GM12872 (cell line): Measurements from ENCODE around the gene DIMT1.

Experiments
- CTCF ChIP-seq: IDR thresholded peaks from 3 replicates; pipeline ENCODE4 v1.5.1; 2011; ENCODE audit warnings: low read depth, mild to moderate bottlenecking, low read length, moderate library complexity; ENCODE audit not compliant: insufficient read depth

Gene DIMT1

GRCh38 chr5:62419609-62420008, 15.9 kb upstream of the DIMT1 start:
- no peak for TF ChIP-seq CTCF

- TF ChIP-seq CTCF, result no peak
Measured at GRCh38 chr5:62418462-62419076, 14.9 kb upstream of the DIMT1 start.

- TF ChIP-seq CTCF, result no peak
Measured at GRCh38 chr5:62413711-62414110, 10.0 kb upstream of the DIMT1 start.

GRCh38 chr5:62412549-62413329, 9.0 kb upstream of the DIMT1 start, which contains the start of gene IPO11:
TSS of gene IPO11 (plus strand) at chr5:62412763. CDS start at chr5:62437280, 24,517 bp downstream.
- TF ChIP-seq CTCF, result no peak

GRCh38 chr5:62395210-62395950, 8.3 kb downstream of the DIMT1 start:
- no peak for TF ChIP-seq CTCF

GRCh38 chr5:62386824-62387223, 16.9 kb downstream of the DIMT1 start:
- no peak for TF ChIP-seq CTCF

- no peak for TF ChIP-seq CTCF
Measured at GRCh38 chr5:62385816-62386400, 17.8 kb downstream of the DIMT1 start.
